ENCODE results near the gene SLC34A3.

The SLC34A3 gene

DNA sequence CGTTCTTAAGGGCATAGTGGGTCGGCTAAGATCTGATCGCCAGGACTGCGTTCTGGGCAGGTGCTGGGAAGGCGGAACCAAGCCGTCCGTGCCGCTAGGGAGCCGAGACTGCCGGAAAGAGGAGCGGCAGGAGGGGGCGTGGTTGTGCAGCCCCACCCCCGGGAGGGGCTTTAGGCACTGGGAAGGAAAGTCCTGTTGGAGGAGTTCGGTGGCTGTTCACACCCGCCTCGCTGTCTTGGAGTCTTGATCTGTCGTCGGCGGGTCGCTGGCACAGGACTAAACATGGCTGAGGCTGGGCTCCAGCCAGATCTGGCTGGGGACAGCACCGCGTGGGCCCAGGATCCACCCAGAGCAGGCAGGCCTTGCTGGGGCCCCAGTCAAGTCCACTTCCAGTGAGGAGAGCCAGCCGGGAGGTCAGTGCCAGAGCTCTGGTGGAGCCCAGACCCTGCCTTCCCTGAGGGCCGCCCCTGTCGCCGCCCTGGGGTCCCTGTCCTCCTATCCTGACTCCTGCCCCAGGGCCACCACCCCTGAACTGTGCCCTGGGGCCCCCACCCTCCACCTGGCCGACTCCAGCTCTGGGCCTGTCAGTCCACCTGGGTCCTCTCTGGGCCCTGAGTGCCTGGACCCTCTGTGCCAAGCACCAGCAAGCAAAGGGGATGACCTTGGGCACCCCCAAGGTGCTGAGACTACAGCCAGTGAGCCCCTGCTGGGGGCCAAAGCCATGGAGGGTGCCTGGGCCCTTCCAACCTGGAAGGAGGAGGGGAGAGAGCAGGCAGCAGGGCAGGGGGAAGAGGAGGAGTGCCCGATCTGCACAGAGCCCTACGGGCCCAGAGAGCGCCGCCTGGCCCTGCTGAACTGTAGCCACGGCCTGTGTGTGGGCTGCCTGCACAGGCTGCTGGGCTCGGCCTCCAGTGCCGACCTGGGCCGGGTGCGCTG is 13.2 kb upstream of the SLC34A3 start:
- in situ Hi-C loops (cut with MboI; ENCODE audit: low sequenced_read_pairs): no loop called here

DNA sequence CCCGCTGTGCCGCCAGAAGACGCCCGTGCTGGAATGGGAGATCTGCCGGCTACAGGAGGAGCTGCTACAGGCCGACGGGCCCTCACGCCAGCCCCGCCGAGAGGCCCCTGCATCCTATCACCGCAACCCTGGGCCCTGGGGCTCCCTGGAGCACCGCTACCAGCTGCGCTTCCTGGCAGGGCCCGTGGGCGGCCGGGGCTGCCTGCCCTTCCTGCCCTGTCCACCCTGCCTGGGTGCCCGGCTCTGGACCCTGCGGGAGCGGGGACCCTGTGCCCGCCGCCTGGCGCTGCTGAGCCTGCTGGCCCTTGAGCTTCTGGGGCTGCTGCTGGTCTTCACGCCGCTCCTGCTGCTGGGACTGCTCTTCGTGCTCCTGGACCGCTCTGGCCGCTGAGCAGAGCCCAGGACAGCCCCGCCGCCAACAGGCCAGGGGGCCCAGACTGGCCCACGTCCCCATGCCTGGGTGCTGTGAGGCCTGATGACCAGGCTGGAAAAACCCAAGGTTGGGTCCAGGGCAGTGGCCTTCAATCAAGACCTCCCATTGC is 12.4 kb upstream of the SLC34A3 start:
- in situ Hi-C loops (cut with MboI; ENCODE audit: low sequenced_read_pairs): no loop called here

DNA sequence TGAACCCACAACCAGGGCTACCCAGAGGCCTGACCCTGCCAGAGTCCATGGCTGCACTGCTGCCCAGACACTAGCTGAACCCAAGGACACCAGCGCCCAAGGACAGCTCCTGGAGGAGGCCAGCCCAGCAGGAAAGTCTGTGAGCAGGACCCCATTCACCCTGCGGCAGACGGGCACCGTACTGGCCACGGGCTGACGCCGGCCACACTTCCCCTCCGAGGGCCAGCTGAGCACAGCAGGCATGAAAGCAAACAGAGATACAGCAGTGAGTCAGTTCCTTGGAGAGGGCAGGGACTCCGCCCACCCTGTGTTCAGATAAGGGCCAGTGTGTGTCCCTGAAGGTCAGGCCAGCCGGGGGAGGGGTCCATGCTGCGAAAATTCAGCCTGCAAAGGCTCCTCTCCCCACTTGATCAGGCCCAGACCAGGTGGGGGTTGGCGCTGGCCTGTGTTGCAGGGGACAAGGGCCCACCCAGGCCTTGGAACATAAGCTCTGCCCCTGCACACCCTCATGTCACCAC is 11.9 kb upstream of the SLC34A3 start:
- in situ Hi-C loops (cut with MboI; ENCODE audit: low sequenced_read_pairs): no loop called here

DNA sequence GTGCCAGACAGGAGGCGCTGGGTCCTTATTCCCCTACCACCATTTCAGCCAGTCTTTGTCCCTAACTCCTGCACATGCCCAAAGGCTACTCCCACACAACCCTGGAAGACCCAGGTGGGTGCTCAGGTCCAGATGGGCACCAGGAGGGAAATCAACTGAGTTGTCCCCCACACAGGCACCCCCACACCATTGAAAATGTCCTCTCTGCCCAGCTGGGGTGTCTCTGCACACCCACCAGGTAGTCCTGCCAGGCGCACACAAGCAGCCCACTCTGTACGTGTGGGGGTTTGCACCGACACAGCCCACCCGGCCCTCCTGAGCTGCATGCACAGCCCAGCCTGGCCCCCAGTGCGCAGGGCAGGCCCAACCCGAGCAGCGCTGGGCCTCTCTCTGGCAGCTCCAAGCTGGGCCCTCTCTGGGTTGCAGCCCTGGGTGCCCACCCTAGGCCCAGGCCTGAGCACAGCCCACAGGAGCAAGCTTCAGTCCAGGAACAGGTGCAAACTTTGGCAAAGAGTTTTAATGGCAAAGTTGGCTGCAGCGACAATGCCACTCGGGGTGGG is 10.9 kb upstream of the SLC34A3 start:
- in situ Hi-C loops (cut with MboI; ENCODE audit: low sequenced_read_pairs): no loop called here

DNA sequence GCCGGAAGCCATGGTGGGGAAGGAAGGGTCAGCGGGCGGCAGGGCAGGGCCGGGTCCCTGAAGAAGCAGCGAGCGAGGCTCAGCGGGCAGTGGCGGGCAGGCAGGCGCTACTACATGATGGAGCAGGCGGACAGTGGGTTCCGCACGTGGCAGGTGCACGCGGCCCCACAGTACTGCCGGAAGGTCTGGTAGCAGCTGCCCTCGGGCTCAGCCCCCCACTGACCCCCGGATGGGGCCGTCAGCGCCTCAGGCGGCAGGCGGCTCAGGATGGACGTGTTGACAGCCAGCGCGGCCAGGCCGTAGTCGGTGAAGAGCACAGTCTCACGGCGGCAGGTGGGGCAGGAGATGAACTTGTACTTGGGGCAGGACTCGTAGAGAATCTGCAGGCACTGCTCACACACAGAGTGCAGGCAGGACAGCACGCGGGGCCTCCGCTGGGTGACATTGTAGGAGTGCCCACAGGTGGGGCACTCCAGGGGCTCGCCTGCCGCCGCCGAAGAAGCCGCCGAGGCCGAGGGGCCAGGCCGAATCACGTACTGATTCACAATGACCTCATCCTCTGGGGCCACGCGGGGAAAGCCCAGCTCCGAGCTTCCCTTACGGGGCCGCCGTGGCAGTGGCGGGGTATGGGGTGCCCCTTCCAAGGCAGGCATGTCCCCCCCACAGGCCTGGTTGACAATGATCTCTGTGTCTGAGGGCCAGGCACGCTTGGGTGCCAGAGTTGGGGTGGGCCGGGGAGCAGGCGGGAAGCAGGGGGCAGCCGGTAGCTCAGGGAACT is 10.2 kb upstream of the SLC34A3 start:
- in situ Hi-C loops (cut with MboI; ENCODE audit: low sequenced_read_pairs): no loop called here

DNA sequence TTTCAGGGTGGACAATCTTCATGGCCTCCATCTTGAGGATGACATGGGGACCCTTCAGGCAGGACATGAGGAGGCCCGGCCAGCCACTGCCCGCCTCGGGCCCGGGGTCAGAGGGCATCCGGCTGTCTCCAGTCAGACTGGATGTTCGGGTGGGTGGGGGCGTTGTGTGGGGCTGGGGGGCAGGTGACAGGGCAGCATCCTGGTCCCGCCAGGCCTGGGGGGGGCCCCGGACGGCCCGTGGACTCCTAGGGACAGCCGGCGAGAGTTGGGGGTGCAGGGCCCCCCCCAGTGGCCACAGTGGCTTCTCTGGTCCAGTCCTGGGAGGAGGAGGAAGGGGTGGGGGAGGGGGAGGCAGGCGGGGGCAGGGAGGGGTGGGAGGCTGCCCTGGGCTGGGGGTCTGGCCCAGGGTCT is 9.6 kb upstream of the SLC34A3 start:
- in situ Hi-C loops (cut with MboI; ENCODE audit: low sequenced_read_pairs): no loop called here

DNA sequence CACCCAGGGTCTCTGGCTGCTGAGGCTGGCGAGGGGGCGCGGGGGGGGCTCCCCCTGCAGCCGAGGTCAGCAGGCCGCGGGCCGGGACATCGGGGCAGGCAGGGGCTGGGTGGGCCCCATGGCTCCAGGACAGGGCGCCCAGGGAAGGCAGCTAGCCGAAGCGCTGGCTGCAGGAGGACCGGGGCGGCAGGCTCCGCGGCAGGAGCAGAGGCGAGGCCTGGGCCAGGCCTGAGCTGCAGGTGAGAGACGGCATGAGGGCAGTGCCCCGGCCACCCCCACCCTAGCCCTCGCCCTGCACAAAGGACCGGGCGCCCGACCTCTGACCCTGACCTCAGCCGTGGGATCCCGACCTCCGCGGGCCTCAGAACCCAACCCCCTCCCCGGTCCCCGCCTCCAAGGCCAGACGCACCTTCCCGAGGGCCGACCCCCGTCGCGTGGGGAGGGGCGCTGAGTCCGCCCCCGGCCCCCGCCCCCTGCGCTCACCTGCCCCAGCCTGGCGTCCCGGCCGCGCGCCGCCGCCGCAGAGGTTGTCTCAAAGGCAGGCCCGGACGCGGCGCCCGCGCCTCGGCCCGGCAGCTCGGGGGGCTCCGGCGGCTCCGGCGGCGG is 9.1 kb upstream of the SLC34A3 start:
- in situ Hi-C loops (cut with MboI; ENCODE audit: low sequenced_read_pairs): no loop called here

DNA sequence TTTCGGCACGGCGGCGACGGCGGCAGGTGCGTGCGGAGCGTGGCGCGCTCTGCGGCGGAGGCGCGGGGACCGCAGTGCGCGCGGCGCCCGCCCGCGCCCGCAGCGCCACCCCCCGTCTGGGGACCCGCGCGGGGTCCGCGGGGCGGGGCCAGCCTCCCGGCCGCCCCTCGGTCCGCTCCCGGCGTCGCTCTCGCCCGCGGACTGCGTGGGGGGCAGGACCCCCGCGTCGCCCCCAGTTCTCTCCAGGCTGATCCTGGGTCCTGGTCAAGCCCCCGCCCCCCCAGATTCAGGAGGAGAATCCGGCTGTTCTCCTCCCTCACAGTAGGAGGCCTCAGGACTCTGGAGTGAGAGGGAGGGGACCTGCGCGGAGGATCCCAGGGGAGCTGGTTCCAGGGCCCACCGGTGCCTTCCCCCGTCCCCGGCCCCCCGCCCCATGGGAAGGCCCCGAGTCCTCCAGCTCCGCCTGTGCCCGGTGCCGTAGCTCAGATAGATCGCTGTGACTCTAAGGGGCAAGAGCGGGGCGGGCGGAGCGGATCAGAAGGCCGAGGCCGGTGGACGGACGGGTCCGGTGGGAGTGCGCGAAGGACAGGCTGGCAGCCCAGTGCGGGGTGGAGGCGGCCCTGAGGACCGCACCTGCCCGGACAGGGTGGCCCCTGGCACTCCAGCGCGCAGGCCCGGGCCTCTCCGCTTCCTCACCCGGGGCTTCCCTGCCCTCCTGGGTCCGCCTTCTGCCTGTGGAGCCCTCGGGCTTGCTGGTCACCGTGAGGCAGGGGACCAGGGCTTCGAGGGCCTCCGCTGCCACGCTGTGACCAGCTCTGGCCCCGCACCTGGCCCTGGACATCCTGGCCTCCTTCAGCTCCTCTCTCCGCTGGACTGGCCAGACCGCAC is 8.3 kb upstream of the SLC34A3 start, which contains the start of gene RNF208:
Gene RNF208 (minus strand): TSS at position 51 of the 888 bp plus-strand sequence. CDS start 1,028 bp downstream, outside the sequence.
- in situ Hi-C loops (cut with MboI; ENCODE audit: low sequenced_read_pairs): no loop called here

DNA sequence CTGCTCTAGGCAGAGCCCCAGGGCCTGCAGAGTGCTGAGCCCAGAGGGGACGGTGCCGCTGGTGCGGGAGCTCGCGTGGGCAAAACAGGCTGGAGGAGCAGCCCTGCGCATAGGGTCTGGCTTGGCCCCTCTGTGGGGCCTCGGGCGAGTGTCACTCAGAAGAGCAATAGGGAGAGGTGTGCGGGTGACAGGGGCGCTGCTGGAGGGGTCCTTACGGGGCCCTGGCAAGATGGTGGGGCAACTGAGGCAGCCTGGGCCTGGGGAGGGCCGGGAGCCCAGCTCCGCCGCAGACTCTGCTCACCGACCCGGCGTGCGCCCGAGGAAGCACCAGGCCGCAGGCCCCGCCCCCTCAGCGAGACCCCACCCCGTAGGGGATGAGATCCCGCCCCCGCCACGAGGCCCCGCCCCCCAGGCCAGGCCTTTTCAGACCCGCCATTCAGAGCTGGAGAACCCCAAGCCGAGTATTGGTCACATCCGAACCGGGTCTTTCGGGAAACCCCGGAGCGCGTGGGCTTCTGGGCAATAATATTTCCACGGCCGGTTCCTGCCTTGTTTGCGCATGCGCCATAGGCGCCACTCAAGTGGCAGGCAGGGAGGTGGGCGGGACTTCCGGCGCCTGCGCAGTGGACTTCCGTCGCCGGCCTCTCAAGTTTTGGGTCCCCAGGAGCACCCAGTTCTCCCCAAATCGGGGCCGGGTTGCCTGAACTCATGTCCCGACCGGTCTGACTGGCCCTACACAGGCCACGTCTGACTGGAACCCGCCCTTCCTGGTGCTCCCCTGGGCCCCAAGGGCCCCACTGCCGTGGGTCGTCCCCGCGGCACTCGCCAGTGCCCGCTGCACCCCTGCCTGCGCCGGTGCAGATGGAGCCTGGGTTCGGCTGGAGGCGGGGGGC is 7.4 kb upstream of the SLC34A3 start:
- in situ Hi-C loops (cut with MboI; ENCODE audit: low sequenced_read_pairs): no loop called here

DNA sequence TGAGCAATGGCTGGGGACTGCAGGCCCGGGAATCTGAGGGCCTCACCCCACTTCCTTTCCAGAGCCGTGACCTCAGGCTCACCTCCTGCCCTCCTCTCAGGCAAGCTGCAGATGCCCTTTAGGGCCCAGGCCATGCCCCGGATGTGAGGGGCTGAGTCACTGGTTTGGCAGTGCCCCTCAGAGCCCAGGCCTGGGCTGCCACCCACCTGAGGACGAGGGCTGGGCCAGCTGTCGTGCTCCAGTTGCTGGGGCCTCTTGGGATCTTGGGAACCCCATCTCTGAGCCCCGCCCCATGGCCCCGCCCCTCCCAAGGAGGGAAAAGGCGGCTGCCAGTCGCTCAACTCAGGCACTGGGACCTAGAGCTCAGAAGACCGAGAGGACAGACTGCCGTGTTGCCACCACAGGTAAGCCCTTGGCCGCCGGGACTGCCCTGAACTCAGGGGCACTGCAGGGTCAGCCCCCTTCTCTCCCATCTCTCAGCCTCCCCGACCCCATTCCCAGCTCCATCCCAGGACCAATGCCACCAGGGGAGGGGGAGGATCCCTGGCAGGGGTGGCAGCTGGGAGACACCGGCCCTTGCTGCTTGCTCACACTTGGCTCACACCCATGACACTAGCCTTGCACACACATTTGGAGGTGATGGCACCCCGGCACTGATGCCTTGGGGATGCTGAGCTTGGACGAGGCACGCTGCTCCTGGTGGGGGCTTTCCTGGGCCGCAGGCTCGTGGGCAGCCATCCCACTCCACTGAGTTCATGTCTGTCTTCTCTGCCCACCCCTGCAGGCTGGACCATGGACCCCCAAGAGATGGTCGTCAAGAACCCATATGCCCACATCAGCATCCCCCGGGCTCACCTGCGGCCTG is 5.6 kb upstream of the SLC34A3 start, which contains the start of gene CYSRT1:
Gene CYSRT1 (plus strand): TSS at position 345 of the 865 bp plus-strand sequence. CDS start 448 bp downstream, at position 793.
- in situ Hi-C loops (cut with MboI; ENCODE audit: low sequenced_read_pairs): no loop called here

DNA sequence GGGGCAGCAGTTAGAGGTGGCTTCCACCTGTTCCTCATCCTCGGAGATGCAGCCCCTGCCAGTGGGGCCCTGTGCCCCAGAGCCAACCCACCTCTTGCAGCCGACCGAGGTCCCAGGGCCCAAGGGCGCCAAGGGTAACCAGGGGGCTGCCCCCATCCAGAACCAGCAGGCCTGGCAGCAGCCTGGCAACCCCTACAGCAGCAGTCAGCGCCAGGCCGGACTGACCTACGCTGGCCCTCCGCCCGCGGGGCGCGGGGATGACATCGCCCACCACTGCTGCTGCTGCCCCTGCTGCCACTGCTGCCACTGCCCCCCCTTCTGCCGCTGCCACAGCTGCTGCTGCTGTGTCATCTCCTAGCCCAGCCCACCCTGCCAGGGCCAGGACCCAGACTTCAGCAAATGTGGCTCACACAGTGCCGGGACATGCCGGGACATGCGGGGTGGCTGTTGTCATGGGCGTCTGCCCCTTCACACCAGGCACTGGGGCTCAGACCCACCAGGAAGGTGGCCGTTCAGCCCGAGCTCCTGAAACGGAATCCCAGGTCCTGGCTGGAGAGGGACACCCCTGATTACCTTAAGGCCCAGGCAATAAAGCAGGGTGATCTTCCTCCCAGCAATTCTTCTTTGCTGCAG is 4.9 kb upstream of the SLC34A3 start:
- in situ Hi-C loops (cut with MboI; ENCODE audit: low sequenced_read_pairs): no loop called here

DNA sequence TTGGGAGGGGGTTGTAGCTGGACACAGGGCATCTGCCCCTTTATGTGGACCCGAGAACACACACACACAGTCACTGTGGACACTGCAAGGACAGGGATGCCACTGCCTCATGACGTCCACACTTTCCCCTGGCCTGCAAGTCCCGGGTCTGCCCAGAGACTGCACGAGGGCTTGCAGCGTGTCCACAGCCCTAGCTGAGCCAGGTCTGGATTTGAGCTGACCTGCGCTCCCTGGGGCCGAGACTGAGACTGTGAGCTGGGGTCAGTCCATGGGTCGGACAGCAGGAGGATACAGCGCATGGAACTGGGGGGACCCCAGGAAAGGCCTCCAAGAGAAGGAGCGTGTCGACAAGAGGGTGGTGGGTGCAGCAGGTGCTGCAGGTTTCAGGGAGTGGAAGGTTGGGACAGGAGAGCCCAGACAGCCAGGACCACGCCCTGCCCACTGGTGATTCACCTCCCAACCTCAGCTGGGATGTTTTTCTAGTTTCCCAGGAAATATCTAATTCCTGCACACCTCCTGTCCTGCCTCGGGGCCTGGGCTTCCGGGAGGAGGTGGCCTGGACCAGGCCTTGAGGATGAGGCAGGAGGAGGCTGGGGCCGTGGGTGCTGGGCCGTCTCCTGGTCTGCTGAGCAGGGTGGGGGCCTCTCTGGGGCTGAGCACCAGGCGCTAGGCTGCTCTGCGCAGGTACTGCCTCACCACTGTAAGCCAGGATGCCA is 4.2 kb upstream of the SLC34A3 start:
- in situ Hi-C loops (cut with MboI; ENCODE audit: low sequenced_read_pairs): no loop called here

DNA sequence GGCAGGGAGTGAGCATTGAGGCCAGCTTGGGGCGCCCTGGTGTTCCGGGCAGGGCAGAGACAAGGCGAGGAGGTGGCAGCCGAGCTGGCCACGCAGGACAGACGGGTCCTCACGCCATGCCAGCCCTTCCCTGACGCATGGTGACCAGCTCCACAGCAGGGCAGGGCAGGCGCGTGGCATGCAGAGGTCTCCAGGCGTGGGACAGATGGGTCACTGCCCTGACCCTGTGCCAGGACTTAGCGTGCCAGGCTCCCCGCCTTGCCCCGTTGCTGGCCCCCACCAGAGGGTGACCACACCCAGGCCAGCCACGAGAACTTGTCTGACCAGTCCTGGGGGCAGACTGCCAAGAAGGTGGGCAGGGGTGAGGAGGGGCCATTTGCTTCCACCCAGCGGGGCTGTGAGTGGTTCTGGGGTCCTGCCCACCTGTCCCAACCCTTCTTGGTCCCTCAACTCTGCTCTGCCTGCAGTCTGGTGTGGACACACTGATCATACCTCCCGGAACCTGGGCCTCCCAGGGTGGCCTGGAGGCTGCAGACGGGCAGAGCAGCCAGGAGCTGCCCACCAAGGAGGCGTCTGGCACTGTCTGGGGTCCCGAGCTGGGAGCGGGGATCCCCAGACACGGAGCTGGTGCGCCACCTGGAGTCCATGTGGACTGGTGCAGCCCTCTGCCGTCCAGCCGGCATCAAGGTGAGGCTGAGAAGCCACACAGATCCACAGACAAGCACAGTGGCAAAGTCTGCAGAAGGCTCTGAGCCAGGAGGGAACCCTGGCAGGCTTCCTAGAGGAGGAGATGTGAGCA is 3.4 kb upstream of the SLC34A3 start, which contains the start of gene RNF224:
Gene RNF224 (plus strand): TSS at position 449 of the 799 bp plus-strand sequence. CDS start 834 bp downstream, outside the sequence.
- in situ Hi-C loops (cut with MboI; ENCODE audit: low sequenced_read_pairs): no loop called here

DNA sequence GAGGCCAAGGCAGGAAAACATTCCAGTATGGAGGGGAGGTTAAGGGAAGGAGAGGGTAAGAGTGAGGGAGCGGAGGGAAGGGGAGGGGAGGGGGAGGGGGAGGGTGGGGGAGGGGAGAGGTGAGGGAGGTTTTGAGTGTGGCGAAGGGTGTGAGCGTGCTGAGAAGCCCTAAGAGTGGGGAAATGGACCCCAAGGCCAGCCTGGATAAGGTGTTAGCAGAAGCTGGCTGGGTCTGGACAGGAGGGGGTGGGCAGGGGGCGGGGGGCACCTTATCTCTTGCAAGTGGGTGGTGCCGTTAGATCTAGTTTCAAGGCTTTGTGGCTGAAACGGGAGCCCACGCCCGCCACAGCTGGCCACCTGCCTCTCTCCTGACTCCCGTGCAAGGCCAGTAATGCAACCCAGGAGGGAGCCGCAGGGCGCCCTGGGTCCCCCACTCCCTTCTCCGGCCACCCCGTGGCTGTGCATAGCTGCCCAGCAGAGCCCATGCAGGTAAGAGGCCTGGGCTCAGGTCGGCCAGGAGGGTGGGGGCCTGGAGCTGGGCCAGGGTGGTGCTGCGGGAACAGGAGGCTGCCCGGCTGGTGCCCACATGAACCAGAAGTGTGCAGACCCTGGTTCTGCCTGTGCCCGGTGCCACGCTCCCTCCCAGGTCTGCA is 2.7 kb upstream of the SLC34A3 start:
- in situ Hi-C loops (cut with MboI; ENCODE audit: low sequenced_read_pairs): no loop called here

DNA sequence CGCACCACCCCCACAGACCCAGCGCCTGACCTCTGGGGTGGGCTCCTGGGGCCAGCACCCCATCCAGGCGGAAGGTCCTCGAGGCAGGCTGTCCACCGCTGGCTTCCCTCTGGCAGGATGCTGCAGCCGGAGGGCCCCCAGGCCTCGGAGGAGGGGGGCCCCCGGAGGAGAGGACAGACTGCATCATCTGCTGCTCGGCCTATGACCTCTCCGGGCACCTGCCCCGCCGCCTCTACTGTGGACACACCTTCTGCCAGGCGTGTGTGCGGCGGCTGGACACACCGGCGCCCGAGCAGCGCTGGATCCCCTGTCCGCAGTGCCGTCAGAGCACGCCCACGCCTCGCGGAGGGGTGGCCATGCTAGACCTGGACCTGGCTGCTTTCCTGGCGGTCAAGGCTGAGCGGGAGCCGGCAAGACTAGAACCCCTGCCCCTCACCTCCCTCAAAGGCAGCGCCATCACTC is 2.2 kb upstream of the SLC34A3 start:
- in situ Hi-C loops (cut with MboI; ENCODE audit: low sequenced_read_pairs): no loop called here

Data from HL-60/S4 treated with retinoic acid at 250 ng/mL for 4 days and 3 days (cell line).